Measurements from ENCODE around the gene RASSF3.

DNA sequence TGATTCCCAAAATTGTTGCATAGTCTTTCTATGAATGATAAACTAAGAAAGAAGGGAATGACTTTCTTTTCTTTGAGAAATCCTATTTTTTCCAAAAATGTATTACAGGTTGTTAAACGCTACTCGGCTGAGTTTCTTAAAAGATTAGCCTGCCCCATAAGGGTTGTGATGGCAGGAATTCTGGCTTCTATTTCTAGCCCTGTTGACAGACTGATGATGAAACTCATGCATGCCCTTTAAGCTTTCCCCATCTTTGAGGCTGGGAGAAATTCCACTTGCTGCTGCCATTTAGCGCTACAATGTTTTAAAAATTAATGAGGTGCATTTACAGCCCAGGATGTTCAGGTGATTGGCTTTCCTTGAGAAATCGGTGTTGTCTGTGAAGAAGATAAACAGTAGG is 33.2 kb upstream of the RASSF3 start:
- TF ChIP-seq, protein P1, sequence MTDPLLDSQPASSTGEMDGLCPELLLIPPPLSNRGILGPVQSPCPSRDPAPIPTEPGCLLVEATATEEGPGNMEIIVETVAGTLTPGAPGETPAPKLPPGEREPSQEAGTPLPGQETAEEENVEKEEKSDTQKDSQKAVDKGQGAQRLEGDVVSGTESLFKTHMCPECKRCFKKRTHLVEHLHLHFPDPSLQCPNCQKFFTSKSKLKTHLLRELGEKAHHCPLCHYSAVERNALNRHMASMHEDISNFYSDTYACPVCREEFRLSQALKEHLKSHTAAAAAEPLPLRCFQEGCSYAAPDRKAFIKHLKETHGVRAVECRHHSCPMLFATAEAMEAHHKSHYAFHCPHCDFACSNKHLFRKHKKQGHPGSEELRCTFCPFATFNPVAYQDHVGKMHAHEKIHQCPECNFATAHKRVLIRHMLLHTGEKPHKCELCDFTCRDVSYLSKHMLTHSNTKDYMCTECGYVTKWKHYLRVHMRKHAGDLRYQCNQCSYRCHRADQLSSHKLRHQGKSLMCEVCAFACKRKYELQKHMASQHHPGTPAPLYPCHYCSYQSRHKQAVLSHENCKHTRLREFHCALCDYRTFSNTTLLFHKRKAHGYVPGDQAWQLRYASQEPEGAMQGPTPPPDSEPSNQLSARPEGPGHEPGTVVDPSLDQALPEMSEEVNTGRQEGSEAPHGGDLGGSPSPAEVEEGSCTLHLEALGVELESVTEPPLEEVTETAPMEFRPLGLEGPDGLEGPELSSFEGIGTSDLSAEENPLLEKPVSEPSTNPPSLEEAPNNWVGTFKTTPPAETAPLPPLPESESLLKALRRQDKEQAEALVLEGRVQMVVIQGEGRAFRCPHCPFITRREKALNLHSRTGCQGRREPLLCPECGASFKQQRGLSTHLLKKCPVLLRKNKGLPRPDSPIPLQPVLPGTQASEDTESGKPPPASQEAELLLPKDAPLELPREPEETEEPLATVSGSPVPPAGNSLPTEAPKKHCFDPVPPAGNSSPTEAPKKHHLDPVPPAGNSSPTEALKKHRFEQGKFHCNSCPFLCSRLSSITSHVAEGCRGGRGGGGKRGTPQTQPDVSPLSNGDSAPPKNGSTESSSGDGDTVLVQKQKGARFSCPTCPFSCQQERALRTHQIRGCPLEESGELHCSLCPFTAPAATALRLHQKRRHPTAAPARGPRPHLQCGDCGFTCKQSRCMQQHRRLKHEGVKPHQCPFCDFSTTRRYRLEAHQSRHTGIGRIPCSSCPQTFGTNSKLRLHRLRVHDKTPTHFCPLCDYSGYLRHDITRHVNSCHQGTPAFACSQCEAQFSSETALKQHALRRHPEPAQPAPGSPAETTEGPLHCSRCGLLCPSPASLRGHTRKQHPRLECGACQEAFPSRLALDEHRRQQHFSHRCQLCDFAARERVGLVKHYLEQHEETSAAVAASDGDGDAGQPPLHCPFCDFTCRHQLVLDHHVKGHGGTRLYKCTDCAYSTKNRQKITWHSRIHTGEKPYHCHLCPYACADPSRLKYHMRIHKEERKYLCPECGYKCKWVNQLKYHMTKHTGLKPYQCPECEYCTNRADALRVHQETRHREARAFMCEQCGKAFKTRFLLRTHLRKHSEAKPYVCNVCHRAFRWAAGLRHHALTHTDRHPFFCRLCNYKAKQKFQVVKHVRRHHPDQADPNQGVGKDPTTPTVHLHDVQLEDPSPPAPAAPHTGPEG (CRISPR knock-in tag; IDR thresholded peaks at IDR 0.05), result no peak
- TF ChIP-seq ZBTB7A (CRISPR knock-in tag; IDR thresholded peaks at IDR 0.05), result no peak
- TF ChIP-seq ZFP36 (IDR thresholded peaks at IDR 0.05; ENCODE audit: borderline replicate concordance, low read depth, low read length, partially characterized antibody), result no peak
- TF ChIP-seq SIN3A (IDR thresholded peaks at IDR 0.05; ENCODE audit: borderline replicate concordance, low read depth, low read length), result no peak

All from HepG2 (cell line).